Neutrophil (primary cell): ENCODE measurements around the gene TGIF2.
"Not testable (repeated sequence)": the region's sequence is repeated elsewhere in the genome, so short reads cannot be mapped to it uniquely, and the experiment has no call there.

Experiments
- H3K27ac ChIP-seq: fragments of 200-600 bp; sonication (generic); 2 replicates; pipeline ENCODE4 v1.5.1; 2016; ENCODE audit warnings: mild to moderate bottlenecking, moderate library complexity
- H3K27me3 ChIP-seq: fragments of 200-600 bp; sonication (generic); 2 replicates; pipeline ENCODE4 v1.6.0; 2016; ENCODE audit warnings: mild to moderate bottlenecking
- H3K36me3 ChIP-seq: fragments of 200-600 bp; sonication (generic); 2 replicates; pipeline ENCODE4 v1.5.1; 2017
- H3K4me1 ChIP-seq, 2 experiments: fragments of 200-600 bp in 1 of 2; sonication (generic) in 1 of 2; 1 replicate in 1 of 2; 2 replicates in 1 of 2; pipeline versions ENCODE4 v1.5.1 to v1.6.1; 2013 to 2016; ENCODE audit warnings: low read depth in 1 of 2, low read length in 1 of 2, mild to moderate bottlenecking in 1 of 2, moderate library complexity in 1 of 2; ENCODE audit not compliant: control insufficient read depth in 1 of 2, insufficient read depth in 1 of 2
- H3K4me3 ChIP-seq, 2 experiments: fragments of 200-600 bp in 1 of 2; sonication (generic) in 1 of 2; 1 replicate in 1 of 2; 2 replicates in 1 of 2; pipeline ENCODE4 v1.5.1; 2013 to 2016; ENCODE audit warnings: low read depth in 1 of 2, low read length in 1 of 2, mild to moderate bottlenecking in 1 of 2, moderate library complexity in 1 of 2
- H3K9me3 ChIP-seq: fragments of 200-600 bp; sonication (generic); 2 replicates; pipeline ENCODE4 v1.5.1; 2016
- CTCF ChIP-seq: fragments of 200-600 bp; sonication (generic); IDR thresholded peaks from 2 replicates; pipeline ENCODE4 v1.5.1; 2016; ENCODE audit warnings: antibody characterized with exemption

Gene TGIF2

DNA sequence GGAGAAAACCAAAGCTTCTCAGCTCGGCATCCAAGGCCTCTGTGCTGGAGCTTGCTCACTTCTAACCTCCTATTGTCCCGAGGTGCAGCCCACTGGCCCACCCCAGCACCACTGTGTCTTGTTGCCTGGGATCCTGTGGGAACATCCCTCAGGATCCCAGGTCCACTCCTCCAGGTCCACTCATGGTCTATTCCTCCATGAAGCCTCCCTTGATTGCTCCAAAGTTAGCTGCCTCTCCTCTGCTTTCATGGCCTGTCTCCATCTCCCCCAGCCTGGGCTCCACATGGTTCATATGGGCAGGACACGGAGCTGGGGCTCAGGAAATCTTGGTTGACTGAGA lies 58.7 kb downstream of the TGIF2 start:
- TF ChIP-seq CTCF = no peak
- Histone ChIP-seq H3K27me3 (no peaks in the 10 kb centered on the region), H3K4me1 (peaks cover 37 to 41% of the 10 kb centered on the region in 2 experiments), H3K9me3 (no peaks in the 10 kb centered on the region), H3K36me3 (no peaks in the 10 kb centered on the region), H3K4me3 (no peak overlapping the region), H3K27ac (peak overlapping the region; percentile 62)

DNA sequence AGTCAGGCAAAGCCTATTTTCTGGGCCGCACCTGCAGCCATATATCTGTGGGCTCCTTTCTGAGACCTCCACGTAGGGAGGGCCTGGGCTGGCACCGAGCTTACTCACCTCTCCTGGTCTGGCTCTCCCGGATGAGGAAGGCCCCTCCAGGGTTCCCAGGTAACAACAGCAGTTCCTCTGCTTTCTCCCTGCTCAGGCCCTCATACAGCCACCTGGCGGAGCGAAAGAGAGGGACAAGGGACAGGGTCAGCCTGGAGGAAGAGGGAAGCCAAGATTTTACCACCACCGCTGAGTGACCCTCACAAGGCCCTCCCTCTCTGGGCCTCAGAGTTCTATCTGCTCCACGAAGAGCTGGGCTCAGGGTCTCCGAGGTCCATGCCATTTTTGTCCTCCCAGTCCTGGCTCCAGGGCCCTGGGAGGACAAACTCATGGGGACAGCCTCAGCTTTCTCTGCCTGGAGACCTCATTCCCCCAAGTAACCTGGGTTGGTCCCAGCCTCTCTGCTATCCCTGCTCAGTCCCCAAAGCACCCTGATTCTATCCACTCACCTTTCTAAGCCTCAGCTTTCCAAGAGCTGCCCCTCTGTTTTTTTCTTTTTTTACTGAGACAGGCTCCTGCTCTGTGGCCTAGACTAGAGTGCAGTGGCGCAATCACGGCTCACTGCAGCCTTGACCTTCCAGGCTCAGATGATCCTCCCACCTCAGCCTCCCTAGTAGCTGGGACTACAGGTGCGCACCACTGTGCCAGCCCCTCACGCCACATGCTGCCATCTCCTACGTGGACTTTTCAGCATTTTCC lies 59.3 kb downstream of the TGIF2 start:
- no peak for TF ChIP-seq CTCF
- peak overlapping the region; percentile 62 for H3K27ac ChIP-seq
- H3K9me3 ChIP-seq = no peaks in the 10 kb centered on the region
- H3K4me3 ChIP-seq = no peak overlapping the region
- H3K4me1 ChIP-seq = peaks cover 37 to 41% of the 10 kb centered on the region in 2 experiments
- no peaks in the 10 kb centered on the region for H3K36me3 ChIP-seq
- H3K27me3 ChIP-seq = no peaks in the 10 kb centered on the region

- Histone ChIP-seq H3K36me3 (no peaks in the 10 kb centered on the region), H3K4me1 (peaks cover 37 to 41% of the 10 kb centered on the region in 2 experiments), H3K4me3 (no peak overlapping the region), H3K9me3 (no peaks in the 10 kb centered on the region), H3K27ac (no peak overlapping the region), H3K27me3 (no peaks in the 10 kb centered on the region)
- TF ChIP-seq CTCF = no peak
These were observed 59.9 kb downstream of the TGIF2 start for GRCh38 chr20:36633285-36633772.

GRCh38 chr20:36634342-36634741 lies 60.9 kb downstream of the TGIF2 start:
- H3K4me1 ChIP-seq = peaks cover 33 to 36% of the 10 kb centered on the region in 2 experiments
- H3K27ac ChIP-seq = no peak overlapping the region
- no peaks in the 10 kb centered on the region for H3K27me3 ChIP-seq
- H3K9me3 ChIP-seq = no peaks in the 10 kb centered on the region
- H3K4me3 ChIP-seq = no peak overlapping the region
- no peak for TF ChIP-seq CTCF
- no peaks in the 10 kb centered on the region for H3K36me3 ChIP-seq

GRCh38 chr20:36638876-36639400 lies 65.5 kb downstream of the TGIF2 start:
- not testable (repeated sequence) for H3K4me1 ChIP-seq, H3K27me3 ChIP-seq, H3K9me3 ChIP-seq, H3K27ac ChIP-seq, H3K4me3 ChIP-seq, H3K36me3 ChIP-seq

DNA sequence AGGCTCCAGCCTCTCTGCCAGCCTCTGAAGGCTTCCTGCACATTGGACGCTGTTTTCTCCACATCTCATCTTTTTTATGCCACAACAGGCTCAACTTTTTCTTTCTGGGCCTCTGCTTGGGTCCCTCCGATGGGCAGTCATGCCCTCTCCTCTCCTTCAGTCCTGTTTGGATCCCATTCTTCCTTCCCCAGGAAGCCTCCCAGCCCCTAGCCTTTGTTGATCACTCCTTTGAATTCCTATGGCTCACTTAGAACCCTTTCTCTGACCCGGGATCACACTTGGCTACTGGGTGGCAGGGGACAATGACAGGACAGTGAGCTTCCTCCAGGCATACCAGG lies 68.1 kb downstream of the TGIF2 start:
- Histone ChIP-seq H3K27me3 (no peaks in the 10 kb centered on the region), H3K36me3 (no peaks in the 10 kb centered on the region), H3K9me3 (no peaks in the 10 kb centered on the region), H3K27ac (no peak overlapping the region), H3K4me3 (no peak overlapping the region), H3K4me1 (peaks cover 10 to 11% of the 10 kb centered on the region in 2 experiments)
- TF ChIP-seq CTCF = no peak
